GM20000 (cell line): ENCODE data around the gene FCHSD1.

Experiments
- DNase-seq: peaks from one replicate; pipeline ENCODE4 v3.0.0; 2012; ENCODE audit warnings: low spot score
- CTCF ChIP-seq: IDR thresholded peaks from 2 replicates; pipeline ENCODE4 v1.5.1; 2012; ENCODE audit warnings: mild to moderate bottlenecking, control low read depth; ENCODE audit errors: extremely low read depth, missing control alignments

The FCHSD1 gene

GRCh38 chr5:141672841-141673813 lies 21.9 kb upstream of the FCHSD1 start:
- DNase-seq = no peak
- no peak for TF ChIP-seq CTCF

GRCh38 chr5:141672071-141672840 lies 21.0 kb upstream of the FCHSD1 start:
- no peak for DNase-seq
- no peak for TF ChIP-seq CTCF

- no peak for DNase-seq
- no peak for TF ChIP-seq CTCF
Observed at GRCh38 chr5:141669520-141669919, 18.3 kb upstream of the FCHSD1 start.

- no peak for TF ChIP-seq CTCF
- DNase-seq = no peak
Observed at GRCh38 chr5:141668601-141669265, 17.5 kb upstream of the FCHSD1 start.

- DNase-seq = no peak
- TF ChIP-seq CTCF = no peak
Observed at GRCh38 chr5:141665995-141666940, 15.1 kb upstream of the FCHSD1 start.

- DNase-seq = peak; percentile 89
- TF ChIP-seq CTCF = peak; percentile 82
Observed at GRCh38 chr5:141664733-141665461, 13.7 kb upstream of the FCHSD1 start.
